ENCODE data around the gene PTPRK.

The PTPRK gene

DNA sequence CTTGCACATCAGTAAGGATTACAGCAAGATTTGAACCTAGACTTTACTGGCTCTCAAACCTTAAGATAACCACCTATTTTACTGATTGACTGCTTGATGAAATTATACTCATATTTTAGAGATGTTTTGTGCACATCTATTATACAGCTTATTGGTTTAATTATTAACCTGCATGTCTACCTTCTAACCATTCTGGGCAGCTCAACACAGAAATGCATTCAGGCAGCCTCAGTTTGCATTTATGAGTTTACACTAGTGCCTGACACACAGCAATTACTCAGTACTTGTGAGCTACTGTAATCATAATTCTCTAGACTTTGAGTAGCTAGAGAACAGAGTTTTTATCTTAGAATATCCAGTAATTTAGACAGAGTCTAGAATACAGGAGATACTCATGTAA, 345.7 kb downstream of the PTPRK start:
- no peak for DNase-seq

DNA sequence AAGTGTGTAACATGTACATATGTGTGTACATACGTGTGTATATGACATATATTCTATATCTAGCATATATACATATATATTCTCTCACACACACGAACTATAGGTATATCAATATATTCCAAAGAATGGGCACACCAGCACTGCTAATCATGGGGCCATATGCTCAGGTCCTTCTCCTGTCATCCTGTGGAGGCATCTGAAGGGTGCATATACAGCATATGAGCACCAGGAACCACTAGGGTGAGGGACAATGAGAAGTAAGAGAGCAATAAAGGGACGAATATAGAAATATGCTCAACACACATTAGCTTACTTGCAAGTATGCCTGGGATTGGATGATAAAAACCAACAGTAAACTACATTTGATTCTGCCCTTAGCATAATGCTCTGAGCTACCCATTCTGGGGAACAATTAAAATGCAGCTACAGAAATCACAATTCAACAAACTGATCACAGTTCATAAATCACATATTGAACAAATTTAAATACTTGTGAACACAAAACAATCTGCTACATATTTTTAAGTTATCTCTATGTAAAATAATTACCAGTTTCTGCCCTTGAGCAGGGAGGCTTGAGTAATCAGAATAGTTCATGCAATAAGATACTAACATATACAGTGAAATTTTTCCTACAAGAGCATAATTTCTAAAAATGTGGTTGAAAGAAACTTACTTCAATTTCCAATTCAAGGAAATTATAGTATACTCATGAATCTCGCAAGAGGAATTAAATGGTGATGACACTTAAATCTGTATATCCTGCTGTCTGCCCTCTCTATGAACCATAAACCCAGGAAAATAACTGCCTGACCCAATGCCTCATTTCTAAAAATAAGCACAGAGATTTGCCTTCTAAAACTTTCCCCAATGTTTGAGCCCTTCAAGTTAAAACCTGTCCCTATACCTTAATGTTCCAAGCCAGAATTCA, 347.4 kb downstream of the PTPRK start:
- DNase-seq = no peak

DNA sequence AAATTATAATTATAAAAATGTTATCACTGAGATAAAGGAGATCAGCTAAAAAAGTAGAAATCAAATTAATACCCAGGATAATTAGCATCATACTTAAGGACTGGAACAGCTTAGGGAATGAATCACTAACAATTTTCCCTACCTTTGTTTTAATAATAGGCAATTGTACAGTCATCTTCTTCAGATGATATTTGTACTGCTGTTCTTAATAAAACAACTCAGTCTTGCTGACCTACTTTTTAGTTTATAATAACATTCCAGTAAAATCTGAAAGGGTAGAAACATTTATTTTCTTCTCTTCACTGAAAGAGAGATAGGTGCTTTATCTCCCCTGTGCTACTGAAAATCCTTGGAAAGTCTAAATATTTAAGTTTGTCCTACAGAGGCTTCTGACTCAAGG, 348.3 kb downstream of the PTPRK start:
- no peak for DNase-seq

DNA sequence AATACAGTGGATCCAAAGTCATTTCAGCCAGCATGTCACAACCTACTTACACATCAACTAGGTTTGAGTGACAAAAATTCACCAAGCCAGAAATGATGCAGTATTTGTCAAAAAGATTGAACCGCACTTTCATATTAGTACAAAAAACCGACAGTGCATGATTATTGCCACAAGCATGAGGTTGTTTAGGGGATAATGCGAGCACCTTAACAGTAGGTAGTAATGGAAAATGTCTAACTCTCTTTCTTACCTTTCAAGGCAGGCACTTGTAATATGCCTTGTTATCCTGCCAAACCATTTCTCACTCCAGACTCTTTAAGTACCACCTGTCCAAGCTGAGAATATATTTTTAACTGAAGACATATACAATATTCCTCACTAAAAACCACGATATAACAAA, 349.2 kb downstream of the PTPRK start:
- DNase-seq = no peak

DNA sequence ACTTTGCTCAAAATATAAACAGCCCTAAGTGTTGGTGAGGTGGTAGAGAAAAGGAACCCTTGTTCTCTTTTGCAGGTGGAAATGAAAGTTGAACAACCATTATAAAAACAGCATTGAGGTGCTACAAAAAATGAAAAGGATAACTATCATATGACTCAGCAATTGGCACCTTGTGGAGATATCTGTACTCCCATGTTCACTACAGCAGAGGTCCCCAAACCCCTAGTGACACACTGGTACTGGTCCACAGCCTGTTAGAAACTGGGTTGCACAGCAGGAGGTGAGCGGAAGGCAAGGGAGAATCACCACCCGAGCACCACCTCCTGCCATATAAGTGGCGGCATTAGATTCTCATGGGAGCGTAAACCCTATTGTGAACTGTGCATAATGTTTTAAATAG, 352.2 kb downstream of the PTPRK start:
- DNase-seq = no peak

DNA sequence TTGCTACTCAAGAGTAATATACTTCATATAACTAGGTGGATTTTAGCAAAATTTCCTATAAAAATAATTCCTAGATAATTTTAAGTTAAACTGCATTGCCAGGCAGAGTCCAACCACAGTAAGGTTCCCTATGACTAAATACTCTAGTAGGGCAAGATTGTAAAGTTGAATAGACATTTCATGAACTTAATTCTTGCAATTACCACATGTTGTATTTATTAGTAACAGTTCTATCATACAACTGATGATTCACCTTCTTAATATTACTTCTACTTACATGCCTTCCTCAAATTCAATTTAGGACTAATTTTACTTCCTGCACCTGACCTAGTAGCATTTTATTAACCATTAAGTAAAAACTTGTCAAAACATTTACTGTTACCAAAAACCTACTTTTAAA, 352.8 kb downstream of the PTPRK start:
- DNase-seq = no peak

DNA sequence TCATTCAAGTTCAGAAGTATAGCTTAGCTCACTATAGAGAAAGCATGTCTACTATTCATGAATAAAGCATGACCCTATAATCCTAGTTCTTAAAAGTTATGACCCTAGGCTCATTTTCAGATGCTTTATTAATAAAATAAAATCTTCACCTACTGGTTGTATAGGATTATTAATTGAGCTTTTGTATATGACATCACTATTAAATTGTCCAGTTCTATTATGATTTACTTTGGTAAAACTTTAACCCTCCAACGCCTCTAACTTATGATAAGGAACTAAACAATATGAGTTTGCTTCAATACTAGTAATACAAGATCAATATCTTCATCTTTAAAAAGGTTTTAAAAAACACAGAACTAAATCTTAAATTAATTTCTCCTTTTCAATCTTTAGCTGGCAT, 356.1 kb downstream of the PTPRK start:
- no peak for DNase-seq

DNA sequence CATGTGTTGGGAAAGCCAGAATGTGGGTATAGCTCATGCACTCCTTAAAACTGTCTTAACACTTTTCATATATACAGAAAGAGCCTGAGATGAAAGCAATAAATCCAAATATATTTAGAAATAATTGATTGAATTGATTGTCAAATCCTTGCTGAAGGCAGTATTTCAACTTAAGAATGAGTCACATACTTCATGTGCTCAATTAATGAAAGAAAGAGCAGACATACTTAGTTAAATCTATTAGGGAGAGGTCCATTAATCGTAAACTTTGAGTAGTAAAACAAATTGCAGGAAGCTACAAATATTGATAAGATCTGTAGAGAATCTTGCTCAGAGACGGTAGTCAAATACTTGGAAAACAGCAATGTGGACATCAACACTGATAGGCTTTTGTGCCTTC, 358.0 kb downstream of the PTPRK start:
- no peak for DNase-seq

DNA sequence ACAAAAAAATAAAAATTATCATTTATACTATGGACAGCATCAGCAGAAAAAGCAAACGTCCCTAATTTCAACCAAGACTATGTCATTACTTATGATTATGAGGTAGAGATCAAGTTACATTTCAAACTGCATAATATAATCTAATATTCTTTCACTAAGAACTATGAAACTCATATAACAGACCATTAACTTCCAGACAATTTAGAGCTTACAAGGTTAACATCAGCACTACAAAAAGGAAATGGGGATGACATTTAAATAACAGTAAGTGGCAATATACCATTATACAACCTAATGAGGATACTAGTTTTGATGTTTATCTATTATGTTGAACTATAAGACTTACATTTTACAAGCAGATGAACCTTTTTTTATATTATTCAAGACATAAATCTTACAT, 358.6 kb downstream of the PTPRK start:
- no peak for DNase-seq

DNA sequence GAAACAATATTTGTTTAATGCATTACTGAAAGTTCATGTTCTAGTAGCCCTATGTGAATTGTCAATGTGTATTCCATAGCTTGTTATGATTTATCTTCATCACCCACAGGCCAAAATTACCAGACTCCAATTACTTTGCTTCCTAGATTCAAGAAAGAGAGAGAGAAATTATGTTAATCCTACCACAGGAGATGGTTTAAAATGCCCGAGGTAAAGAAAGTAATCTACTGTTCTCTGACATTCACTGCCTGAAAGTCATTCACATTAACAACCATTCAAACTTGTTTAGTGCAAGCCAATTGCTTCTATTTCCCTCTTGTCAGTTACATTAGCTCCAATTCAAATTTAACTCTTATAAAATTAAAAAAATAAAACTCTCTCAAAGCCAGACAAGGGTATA, 359.1 kb downstream of the PTPRK start:
- DNase-seq = no peak

DNA sequence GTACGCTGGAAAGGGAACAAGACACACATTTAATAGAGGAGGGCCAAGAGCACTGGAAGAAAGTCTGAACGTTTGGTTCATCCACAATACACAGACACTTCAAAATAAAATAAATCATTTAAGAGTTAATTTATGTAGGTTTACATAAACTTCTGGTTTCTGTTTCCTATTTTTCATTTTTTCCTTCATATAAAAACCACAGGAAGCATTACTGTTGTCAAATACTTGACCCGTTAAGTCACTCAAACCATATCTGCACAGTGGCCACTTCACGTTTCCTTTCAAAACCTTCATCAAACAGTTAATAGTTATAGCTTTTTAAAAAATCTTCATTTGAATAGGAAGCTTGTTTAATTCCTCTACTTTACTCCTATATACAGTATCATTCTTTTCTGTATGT, 361.9 kb downstream of the PTPRK start:
- no peak for DNase-seq

DNA sequence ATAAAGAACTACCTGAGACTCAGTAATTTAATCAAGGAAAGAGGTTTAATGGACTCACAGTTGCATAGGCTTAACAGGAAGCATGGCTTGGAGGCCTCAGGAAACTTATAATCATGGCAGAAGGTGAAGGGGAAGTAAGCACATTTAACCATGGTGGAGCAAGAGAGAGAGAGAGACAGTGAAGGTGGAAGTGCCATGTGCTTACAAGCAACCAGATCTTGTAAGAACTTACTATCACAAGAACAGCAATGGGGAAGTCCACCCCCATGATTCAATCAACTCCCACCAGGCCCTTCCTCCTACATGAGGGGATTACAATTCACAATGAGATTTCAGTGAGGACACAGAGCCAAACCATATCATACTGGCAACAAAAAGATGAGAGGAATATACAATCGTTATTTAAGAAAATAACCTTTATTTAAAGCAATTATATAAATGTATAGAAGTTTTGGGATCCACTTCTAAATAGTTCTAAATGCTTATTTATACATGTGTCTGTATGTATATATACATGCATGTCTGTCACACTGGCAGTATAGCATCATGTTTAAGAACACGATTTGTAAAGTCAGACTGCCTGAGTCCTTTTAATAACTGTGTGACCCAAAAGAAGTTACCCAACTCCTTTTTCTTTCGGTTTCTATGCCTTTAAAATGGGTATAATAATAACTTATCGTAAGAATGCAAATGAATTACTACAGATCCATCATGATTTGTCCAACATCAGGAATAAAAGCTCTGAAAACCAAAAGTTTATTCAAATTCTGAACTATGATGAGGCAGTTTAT, 363.9 kb downstream of the PTPRK start:
- no peak for DNase-seq

DNA sequence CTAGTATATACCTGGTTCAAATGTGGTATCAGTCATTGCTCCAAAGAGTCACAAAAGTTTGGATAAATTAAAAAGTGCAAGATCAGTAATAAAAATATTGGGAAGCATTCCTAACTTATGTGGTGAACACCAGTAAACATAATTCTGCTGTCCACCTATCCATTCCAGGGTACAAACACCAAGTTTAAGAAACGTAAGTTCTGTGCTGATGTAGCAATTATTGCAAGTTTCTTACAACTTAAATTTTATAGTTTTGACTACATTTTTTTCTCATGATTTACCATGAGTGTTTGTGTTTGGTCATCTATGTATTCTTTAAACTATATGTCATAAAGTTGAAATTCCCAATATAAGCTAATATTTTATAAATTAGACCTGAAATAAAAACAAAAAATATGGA, 364.6 kb downstream of the PTPRK start:
- DNase-seq = no peak

DNA sequence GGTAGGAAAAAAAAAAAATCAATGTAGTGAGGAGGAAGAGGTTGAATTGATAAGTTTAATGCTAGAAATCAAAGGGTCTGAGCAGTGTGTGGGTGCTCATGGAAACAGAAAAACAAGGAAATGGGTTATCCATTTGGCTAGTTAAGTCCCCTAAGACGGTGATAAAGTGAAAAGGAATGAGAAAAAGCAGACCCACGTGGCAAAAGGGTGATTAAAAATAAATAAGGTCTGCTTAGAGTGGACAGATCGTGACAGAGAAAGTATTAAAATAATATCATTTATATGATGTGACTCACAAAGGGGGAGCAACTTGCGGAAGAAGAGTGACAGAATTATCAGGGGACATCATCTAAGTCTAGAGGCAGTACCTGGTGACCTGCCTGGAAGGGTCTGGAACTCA, 367.8 kb downstream of the PTPRK start:
- no peak for DNase-seq

DNA sequence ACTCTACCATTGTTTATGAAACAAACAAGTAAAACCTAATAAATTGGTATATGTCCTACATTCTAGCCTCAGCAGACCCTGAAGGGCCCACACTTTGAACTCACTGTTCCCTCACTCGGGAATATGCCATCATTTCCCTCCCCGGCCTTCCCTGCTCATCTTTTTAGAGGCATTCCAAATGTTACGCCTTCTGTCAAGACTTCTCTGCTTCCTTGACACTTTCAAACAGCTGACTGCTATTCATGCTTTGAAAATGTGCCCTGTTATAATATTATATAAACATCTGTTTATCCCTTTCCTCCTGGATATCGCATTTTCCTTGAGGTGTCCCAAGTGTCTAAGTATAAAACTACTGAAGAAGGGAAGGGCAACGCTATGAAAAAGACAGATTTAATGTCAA, 370.0 kb downstream of the PTPRK start:
- no peak for DNase-seq

DNA sequence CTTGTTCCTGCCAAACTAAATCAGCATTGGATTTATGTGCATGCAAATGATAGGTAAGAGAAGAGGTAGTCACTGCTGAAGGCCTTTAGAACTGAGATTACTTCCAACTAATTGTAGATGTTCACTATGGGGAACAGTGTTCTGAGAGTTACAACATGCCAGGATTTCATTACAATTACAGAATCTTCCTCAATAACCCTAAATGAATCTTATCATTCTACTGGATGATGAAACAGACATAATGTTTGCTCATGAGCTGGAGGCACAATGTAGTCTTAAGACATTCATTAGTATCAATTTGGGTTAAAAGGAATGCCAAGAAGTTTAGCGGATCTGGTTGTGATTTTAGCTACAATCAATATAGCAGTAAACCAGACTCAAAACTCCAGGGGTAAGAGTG, 370.6 kb downstream of the PTPRK start:
- no peak for DNase-seq

DNA sequence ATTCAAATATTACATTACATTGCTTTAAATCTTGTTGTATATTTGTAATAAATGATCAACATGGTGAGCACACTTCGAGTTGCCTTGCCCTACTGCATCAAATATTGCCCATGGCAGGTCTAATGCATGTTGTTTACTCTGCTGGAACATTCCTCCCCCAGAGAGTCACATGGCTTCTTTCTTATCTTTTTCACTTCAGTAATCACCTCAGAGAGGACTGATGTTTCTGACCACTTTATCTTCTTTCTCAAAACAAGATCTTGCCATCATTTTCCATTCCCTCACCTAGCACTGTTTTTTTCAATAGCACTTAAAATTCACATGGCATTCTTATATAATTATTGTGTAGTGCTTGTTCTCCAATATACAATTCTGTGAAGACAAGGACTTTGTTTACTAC, 376.1 kb downstream of the PTPRK start:
- DNase-seq = no peak

DNA sequence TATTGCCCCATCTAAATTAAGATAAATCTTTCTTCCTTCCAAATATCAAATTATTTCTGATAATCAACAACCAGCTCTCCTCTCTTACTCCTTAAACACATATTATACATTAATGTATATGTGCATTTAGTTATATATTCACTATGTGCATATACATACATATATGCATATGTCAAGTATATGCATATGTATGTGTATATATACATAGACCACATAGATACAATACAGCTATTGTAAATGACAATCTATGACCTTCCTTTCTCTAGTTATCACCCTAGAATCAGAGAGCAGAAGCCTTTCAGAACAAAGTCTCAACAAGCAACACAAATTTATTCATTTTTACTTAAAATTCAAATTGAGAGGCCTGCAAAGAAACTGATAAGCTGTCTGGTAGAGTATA, 378.5 kb downstream of the PTPRK start:
- no peak for DNase-seq

DNA sequence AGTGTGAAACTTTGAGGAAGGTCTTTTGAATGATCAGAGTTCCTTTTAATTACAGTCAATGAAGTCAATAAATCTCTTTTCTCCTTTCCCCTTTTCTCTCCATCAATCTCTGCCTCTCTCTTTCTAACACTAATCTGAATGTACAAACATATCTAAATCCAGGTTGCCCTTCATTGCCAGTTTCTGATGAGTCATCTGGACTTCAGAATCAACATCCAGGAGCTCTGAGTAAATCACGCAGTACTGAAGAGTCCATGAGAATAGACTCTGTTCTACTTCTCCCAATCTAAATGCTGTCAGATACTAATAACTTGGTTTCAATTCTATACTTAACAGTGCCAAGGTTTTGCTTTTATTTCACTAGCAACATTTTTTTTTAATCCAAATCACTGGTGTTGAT, 380.9 kb downstream of the PTPRK start:
- DNase-seq = no peak

DNA sequence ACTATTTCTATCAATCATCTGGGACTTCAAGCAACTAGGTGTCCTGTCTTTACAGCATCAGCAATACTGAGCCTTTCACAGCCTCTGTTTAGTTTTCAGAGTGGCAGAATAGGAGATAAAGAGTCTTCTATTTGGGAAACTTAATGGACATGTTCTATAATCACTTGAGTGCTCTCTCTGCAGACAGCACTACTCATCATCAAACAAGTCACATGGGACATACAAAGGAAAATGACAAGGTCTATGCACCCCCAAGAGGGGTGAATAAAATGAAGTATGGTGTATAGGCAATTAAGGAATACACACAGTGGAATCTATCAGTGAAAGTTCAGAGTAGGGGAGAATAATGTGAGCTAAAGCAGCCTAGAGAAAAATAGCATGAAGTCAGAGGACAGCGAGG, 381.7 kb downstream of the PTPRK start:
- no peak for DNase-seq

DNA sequence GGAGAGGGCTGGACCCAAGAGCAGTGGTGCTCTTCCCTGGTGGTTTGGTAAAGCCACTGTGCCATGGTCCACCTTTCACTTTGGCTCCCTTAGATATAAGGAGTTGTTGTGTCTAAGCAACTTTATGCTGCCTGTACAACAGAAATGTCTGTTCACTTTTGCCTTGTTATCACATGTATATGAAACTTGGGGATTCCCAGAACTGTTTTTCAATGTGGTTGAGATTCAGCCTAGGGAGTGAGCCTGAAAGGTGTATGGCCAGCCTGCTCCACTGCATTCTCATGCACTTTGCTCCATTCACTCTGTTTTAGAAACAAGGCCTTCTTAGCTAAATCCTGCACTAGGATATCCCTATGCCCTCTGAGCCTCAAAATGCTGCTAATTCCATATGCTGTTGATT, 385.1 kb downstream of the PTPRK start:
- no peak for DNase-seq

DNA sequence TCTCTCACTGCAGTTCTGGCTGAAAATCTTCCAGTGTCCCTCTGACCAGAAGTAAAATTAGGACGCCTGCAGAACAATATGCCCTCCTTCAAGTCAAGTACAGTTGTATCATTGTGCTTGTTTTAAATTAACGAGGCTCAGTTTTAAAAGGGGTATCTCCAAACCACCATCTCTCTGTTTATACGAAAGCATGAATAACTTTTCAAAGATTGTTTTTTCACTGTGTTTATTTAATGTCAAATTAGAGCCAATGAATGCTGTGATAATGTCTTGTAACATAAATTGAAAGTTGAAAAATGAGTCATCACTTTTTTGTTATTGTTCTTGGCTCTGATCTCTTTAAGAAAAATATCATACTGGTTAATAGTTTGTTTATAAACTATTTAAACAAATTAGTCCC, 388.8 kb downstream of the PTPRK start:
- DNase-seq = no peak

DNA sequence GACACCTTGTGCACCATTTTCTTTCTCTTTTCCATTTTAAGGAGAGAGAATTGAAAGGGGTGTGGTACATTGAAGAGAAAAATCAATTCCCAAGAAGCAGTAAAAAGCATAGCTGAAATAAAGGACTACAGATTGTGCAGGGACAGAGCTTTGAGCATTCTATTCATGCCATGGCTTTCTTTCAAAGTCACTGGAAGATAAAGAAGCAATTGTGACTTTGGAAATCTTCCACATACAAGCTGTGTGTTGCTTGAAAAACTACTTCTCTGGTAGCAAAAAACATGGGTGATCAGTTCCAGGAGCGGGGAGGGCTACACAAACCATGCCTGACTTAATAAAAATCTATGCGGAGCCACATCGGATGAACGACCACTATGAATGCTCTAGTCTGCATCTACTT, 389.4 kb downstream of the PTPRK start:
- DNase-seq = peak in 2 of 14 donors; percentile 13 to 27

DNA sequence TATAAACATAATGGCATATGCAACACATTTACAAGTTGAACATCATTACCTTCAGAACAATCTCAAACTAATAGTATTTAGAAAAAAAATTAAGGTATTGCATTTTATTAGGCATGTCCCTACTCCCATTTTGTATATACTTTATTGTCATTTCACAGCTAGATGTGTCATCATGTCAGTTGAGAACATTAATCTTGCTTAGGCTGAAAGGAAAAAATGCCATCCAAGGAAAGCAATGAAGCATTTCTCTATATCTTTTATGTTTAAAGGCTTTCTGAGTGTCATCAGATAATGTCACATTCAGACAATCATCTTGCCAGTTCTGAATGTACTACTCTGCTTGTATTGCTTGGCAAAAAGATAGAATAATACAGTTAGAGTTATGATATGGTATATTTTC, 390.7 kb downstream of the PTPRK start:
- DNase-seq = no peak

All from C1 segment of cervical spinal cord (tissue), 14 donors.